ENCODE data around the gene VIT.

Gene VIT

GRCh38 chr2:36792951-36793350, 96.4 kb downstream of the VIT start:
- Histone ChIP-seq H4K20me1 (ENCODE audit: insufficient read depth, low read length) (no peaks in the 10 kb centered on the region), H3K4me3 (ENCODE audit: low read length) (no peak overlapping the region), H3K79me2 (ENCODE audit: low read length) (no peaks in the 10 kb centered on the region), H3K9me3 (replicated peaks; ENCODE audit: insufficient read depth, low read length) (no peaks in the 10 kb centered on the region), H2AFZ (ENCODE audit: low read length) (no peak overlapping the region), H3K27me3 (replicated peaks; ENCODE audit: insufficient read depth, low read length) (no peaks in the 10 kb centered on the region), H3K27ac (ENCODE audit: low read length) (no peak overlapping the region), H3K9ac (ENCODE audit: low read length) (no peak overlapping the region), H3K4me1 (ENCODE audit: low read length) (no peaks in the 10 kb centered on the region), H3K9me2 (replicated peaks; ENCODE audit: insufficient read depth, low read length) (no peaks in the 10 kb centered on the region), H3K36me3 (replicated peaks; ENCODE audit: insufficient read depth, low read length) (no peaks in the 10 kb centered on the region), H3F3A (ENCODE audit: insufficient read depth, low read length) (no peaks in the 10 kb centered on the region), H3K4me2 (ENCODE audit: low read depth, low read length) (no peak overlapping the region)
- no peak for DNase-seq
- TF ChIP-seq EZH2 (optimal IDR thresholded peaks at IDR 0.05; ENCODE audit: low read depth, low read length) = no peak
- no peak for TF ChIP-seq EZH2phosphoT487 (IDR thresholded peaks at IDR 0.05; ENCODE audit: low read length)
- TF ChIP-seq CTCF (IDR thresholded peaks at IDR 0.05; ENCODE audit: low read length) = no peak

GRCh38 chr2:36797324-36798070, 101.0 kb downstream of the VIT start:
- no peak overlapping the region for H3K9ac ChIP-seq (ENCODE audit: low read length)
- TF ChIP-seq CTCF (IDR thresholded peaks at IDR 0.05; ENCODE audit: low read length) (no peak), EZH2 (optimal IDR thresholded peaks at IDR 0.05; ENCODE audit: low read depth, low read length) (no peak), EZH2phosphoT487 (IDR thresholded peaks at IDR 0.05; ENCODE audit: low read length) (no peak)
- H4K20me1 ChIP-seq (ENCODE audit: insufficient read depth, low read length) = no peaks in the 10 kb centered on the region
- H3K27ac ChIP-seq (ENCODE audit: low read length) = no peak overlapping the region
- no peaks in the 10 kb centered on the region for H3K4me1 ChIP-seq (ENCODE audit: low read length)
- H3K9me3 ChIP-seq (replicated peaks; ENCODE audit: insufficient read depth, low read length) = no peaks in the 10 kb centered on the region
- no peak overlapping the region for H3K4me2 ChIP-seq (ENCODE audit: low read depth, low read length)
- no peaks in the 10 kb centered on the region for H3K36me3 ChIP-seq (replicated peaks; ENCODE audit: insufficient read depth, low read length)
- no peak overlapping the region for H2AFZ ChIP-seq (ENCODE audit: low read length)
- no peaks in the 10 kb centered on the region for H3K79me2 ChIP-seq (ENCODE audit: low read length)
- no peaks in the 10 kb centered on the region for H3K27me3 ChIP-seq (replicated peaks; ENCODE audit: insufficient read depth, low read length)
- H3F3A ChIP-seq (ENCODE audit: insufficient read depth, low read length) = no peaks in the 10 kb centered on the region
- DNase-seq = no peak
- no peaks in the 10 kb centered on the region for H3K9me2 ChIP-seq (replicated peaks; ENCODE audit: insufficient read depth, low read length)
- no peak overlapping the region for H3K4me3 ChIP-seq (ENCODE audit: low read length)

GRCh38 chr2:36798724-36799123, 102.2 kb downstream of the VIT start:
- Histone ChIP-seq H3K4me3 (ENCODE audit: low read length) (no peak overlapping the region), H3K4me1 (ENCODE audit: low read length) (no peaks in the 10 kb centered on the region), H4K20me1 (ENCODE audit: insufficient read depth, low read length) (no peaks in the 10 kb centered on the region), H3K27me3 (replicated peaks; ENCODE audit: insufficient read depth, low read length) (no peaks in the 10 kb centered on the region), H3K9me3 (replicated peaks; ENCODE audit: insufficient read depth, low read length) (no peaks in the 10 kb centered on the region), H3F3A (ENCODE audit: insufficient read depth, low read length) (no peaks in the 10 kb centered on the region), H3K79me2 (ENCODE audit: low read length) (no peaks in the 10 kb centered on the region), H3K9ac (ENCODE audit: low read length) (no peak overlapping the region), H3K36me3 (replicated peaks; ENCODE audit: insufficient read depth, low read length) (no peaks in the 10 kb centered on the region), H3K9me2 (replicated peaks; ENCODE audit: insufficient read depth, low read length) (no peaks in the 10 kb centered on the region), H3K27ac (ENCODE audit: low read length) (no peak overlapping the region), H2AFZ (ENCODE audit: low read length) (no peak overlapping the region), H3K4me2 (ENCODE audit: low read depth, low read length) (no peak overlapping the region)
- TF ChIP-seq EZH2 (optimal IDR thresholded peaks at IDR 0.05; ENCODE audit: low read depth, low read length) (no peak), CTCF (IDR thresholded peaks at IDR 0.05; ENCODE audit: low read length) (no peak), EZH2phosphoT487 (IDR thresholded peaks at IDR 0.05; ENCODE audit: low read length) (no peak)
- DNase-seq = no peak
